HG03565 (cell line): Measurements from ENCODE around the gene UBE2L5.
A peak's percentile ranks its signal among the peaks of the same experiment; 100 is the strongest.

Source experiments
- ATAC-seq: cut with Tn5 transposase; IDR thresholded peaks from one replicate; pipeline ENCODE4 v1.9.1; 2021; ENCODE audit warnings: mild to moderate bottlenecking, moderate library complexity; ENCODE audit not compliant: unreplicated experiment

UBE2L5 gene

DNA sequence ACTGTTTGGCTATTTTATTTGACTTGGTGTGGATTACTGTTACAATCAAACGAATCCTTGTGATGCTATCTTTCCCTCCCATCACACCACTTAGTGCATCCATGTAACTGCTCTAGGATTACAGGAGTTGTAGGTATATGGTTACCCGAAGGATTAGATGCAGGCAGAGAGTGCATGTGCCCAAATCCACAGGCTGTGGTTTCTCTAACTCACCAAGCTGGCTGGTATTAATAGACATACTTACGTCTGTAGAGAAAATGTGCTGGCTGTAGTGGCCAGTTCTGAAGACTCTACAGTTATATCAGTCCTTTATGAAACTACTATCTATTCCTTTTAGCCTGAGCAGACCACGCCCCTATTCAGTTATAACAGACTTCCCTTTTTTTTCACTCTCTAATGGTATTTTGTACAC lies 44.6 kb downstream of the UBE2L5 start:
- no peak for ATAC-seq

DNA sequence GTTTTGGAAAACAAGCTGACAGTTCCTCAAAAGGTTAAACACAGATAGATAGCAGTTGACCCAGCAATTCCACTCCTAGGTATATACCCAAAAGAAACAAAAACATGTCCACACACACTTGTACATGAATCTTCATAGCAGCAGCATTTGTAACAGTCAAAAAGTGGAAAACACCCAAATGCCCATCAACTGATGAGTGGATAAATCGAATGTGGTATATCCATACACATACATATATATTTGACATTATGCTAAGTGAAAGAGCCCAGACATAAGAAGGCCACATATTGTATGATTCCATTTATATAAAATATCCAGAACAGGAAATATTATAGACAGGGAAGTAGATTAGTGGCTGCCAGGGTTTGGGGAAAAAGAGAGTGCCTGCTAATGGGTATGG lies 51.4 kb downstream of the UBE2L5 start:
- no peak for ATAC-seq

- ATAC-seq, result peak; percentile 90
Measured at GRCh38 chr13:30477346-30478195, 55.3 kb downstream of the UBE2L5 start.
